Measurements from ENCODE around the gene FKBP1B. TPM values are rescaled to one million over a fixed set of nuclear protein-coding genes. Genes with fewer than 3 reads are reported as not detected.
"Not testable (repeated sequence)": the region's sequence is repeated elsewhere in the genome, so short reads cannot be mapped to it uniquely, and the experiment has no call there.

The FKBP1B gene
- total RNA-seq, 1 experiment from 2014 or later, result 59.7 TPM

GRCh38 chr2:24088821-24089359 lies 39.3 kb downstream of the FKBP1B start:
- no peak overlapping the region for H2BK5ac ChIP-seq (ENCODE audit: insufficient read length, low read length)
- H3K4me1 ChIP-seq (ENCODE audit: insufficient read depth, low read length), result no peaks in the 10 kb centered on the region; the same call in 1 of the 2 replicates
- no peak overlapping the region for H4K8ac ChIP-seq (replicated peaks; ENCODE audit: insufficient read length, low read depth, low read length)
- H3K4ac ChIP-seq (ENCODE audit: low read depth, low read length), result no peak overlapping the region
- peaks cover 0 to 3% of the 10 kb centered on the region in 2 experiments; a peak in 1 of 5 replicates for H3K9me3 Mint-ChIP-seq
- peaks cover 2% of the 10 kb centered on the region for H4K20me1 ChIP-seq (ENCODE audit: control insufficient read depth, insufficient read depth, insufficient read length)
- no peak overlapping the region for H3K56ac ChIP-seq (ENCODE audit: insufficient read length, low read depth, low read length)
- no CpG with 5 or more reads among the region's 2 CpGs for WGBS (ENCODE audit: extremely low coverage, insufficient read length, low lambda C conversion rate)
- no peak overlapping the region for H2BK120ac ChIP-seq (ENCODE audit: low read depth, low read length, poor library complexity, severe bottlenecking)
- no peak overlapping the region for H3K4me3 Mint-ChIP-seq
- H2BK12ac ChIP-seq (ENCODE audit: insufficient read length, low read depth, low read length), result no peak overlapping the region
- no peak overlapping the region for H3T11ph ChIP-seq (ENCODE audit: low read length)
- DNase-seq, result peak; percentile 5
- no peaks in the 10 kb centered on the region for H3K79me1 ChIP-seq (ENCODE audit: insufficient read depth, low read depth, low read length, poor library complexity, severe bottlenecking)
- H3K4me2 ChIP-seq (ENCODE audit: insufficient read depth, insufficient read length, low read length), result no peak overlapping the region
- H3K27me3 Mint-ChIP-seq (ENCODE audit: low read depth), result no peaks in the 10 kb centered on the region
- H3K18ac ChIP-seq (ENCODE audit: insufficient read length, low read depth, low read length), result no peak overlapping the region
- no peak overlapping the region for H2AK5ac ChIP-seq (ENCODE audit: insufficient read length, low read length)
- H3K79me2 ChIP-seq (ENCODE audit: insufficient read depth, low read length), result no peaks in the 10 kb centered on the region
- no peak overlapping the region for H3K9ac ChIP-seq (ENCODE audit: extremely low read depth, insufficient read length, low read length)
- H3K23me2 ChIP-seq (ENCODE audit: insufficient read length, low read depth, low read length, poor library complexity, severe bottlenecking), result peaks cover 9% of the 10 kb centered on the region
- no peak overlapping the region for H2BK20ac ChIP-seq (ENCODE audit: low read depth, low read length, poor library complexity, severe bottlenecking)
- no peaks in the 10 kb centered on the region for H3K9me3 ChIP-seq (ENCODE audit: control insufficient read depth, low read depth, low read length)
- no peak overlapping the region for H4K5ac ChIP-seq (ENCODE audit: insufficient read length, low read depth, low read length)
- H3K4me1 Mint-ChIP-seq, result peaks cover 6% of the 10 kb centered on the region in 2 experiments
- TF ChIP-seq, protein P1, sequence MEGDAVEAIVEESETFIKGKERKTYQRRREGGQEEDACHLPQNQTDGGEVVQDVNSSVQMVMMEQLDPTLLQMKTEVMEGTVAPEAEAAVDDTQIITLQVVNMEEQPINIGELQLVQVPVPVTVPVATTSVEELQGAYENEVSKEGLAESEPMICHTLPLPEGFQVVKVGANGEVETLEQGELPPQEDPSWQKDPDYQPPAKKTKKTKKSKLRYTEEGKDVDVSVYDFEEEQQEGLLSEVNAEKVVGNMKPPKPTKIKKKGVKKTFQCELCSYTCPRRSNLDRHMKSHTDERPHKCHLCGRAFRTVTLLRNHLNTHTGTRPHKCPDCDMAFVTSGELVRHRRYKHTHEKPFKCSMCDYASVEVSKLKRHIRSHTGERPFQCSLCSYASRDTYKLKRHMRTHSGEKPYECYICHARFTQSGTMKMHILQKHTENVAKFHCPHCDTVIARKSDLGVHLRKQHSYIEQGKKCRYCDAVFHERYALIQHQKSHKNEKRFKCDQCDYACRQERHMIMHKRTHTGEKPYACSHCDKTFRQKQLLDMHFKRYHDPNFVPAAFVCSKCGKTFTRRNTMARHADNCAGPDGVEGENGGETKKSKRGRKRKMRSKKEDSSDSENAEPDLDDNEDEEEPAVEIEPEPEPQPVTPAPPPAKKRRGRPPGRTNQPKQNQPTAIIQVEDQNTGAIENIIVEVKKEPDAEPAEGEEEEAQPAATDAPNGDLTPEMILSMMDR (conservative IDR thresholded peaks at IDR 0.05), result no peak
- no peak overlapping the region for H3K27ac ChIP-seq (ENCODE audit: insufficient read length, low read depth, low read length)
- no peak overlapping the region for H2BK15ac ChIP-seq (ENCODE audit: low read depth, low read length)
- H3K27ac Mint-ChIP-seq, result no peak overlapping the region; a peak in 1 of 7 replicates
- no peak overlapping the region for H3K14ac ChIP-seq (ENCODE audit: insufficient read depth, low read length)
- no peak overlapping the region for H2AFZ ChIP-seq (ENCODE audit: low read length)
- H3K23ac ChIP-seq (ENCODE audit: insufficient read length, low read depth, low read length), result no peak overlapping the region
- H4K91ac ChIP-seq (ENCODE audit: insufficient read length, low read depth, low read length), result no peak overlapping the region
- no peaks in the 10 kb centered on the region for H3K27me3 ChIP-seq (ENCODE audit: insufficient read depth, low read length)
- no peaks in the 10 kb centered on the region for H3K36me3 Mint-ChIP-seq (ENCODE audit: insufficient read depth in 1 of 3, low read depth in 3 of 3)

DNA sequence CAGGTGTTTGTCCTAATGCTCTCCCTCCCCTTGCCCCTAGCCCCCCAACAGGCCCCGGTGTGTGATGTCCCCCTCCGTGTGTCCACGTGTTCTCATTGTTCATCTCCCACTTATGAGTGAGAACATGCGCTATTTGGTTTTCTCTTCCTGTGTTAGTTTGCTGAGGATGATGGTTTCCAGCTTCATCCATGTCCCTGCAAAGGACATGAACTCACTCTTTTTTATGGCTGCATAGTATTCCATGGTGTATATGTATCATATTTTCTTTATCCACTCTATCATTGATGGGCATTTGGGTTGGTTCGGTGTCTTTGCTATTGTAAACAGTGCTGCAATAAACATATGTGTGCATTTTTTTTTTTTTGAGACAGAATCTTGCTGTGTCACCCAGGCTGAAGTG lies 43.7 kb downstream of the FKBP1B start:
- H3K18ac ChIP-seq (ENCODE audit: insufficient read length, low read depth, low read length); H3K4me1 ChIP-seq (ENCODE audit: insufficient read depth, low read length); H3K79me1 ChIP-seq (ENCODE audit: insufficient read depth, low read depth, low read length, poor library complexity, severe bottlenecking); H2BK15ac ChIP-seq (ENCODE audit: low read depth, low read length); H3K27me3 Mint-ChIP-seq (ENCODE audit: low read depth); H3K36me3 Mint-ChIP-seq (ENCODE audit: insufficient read depth in 1 of 3, low read depth in 3 of 3); H3K14ac ChIP-seq (ENCODE audit: insufficient read depth, low read length); H3K27me3 ChIP-seq (ENCODE audit: insufficient read depth, low read length); H3K23ac ChIP-seq (ENCODE audit: insufficient read length, low read depth, low read length); H3K27ac Mint-ChIP-seq; H4K91ac ChIP-seq (ENCODE audit: insufficient read length, low read depth, low read length); DNase-seq; H3K27ac ChIP-seq (ENCODE audit: insufficient read length, low read depth, low read length); H3K9ac ChIP-seq (ENCODE audit: extremely low read depth, insufficient read length, low read length); H4K20me1 ChIP-seq (ENCODE audit: control insufficient read depth, insufficient read depth, insufficient read length); H2BK120ac ChIP-seq (ENCODE audit: low read depth, low read length, poor library complexity, severe bottlenecking); H2AFZ ChIP-seq (ENCODE audit: low read length); H2BK20ac ChIP-seq (ENCODE audit: low read depth, low read length, poor library complexity, severe bottlenecking); H3K23me2 ChIP-seq (ENCODE audit: insufficient read length, low read depth, low read length, poor library complexity, severe bottlenecking); H4K5ac ChIP-seq (ENCODE audit: insufficient read length, low read depth, low read length); H3K4ac ChIP-seq (ENCODE audit: low read depth, low read length); H3K4me2 ChIP-seq (ENCODE audit: insufficient read depth, insufficient read length, low read length); H3K9me3 Mint-ChIP-seq; H3K4me1 Mint-ChIP-seq; H4K8ac ChIP-seq (replicated peaks; ENCODE audit: insufficient read length, low read depth, low read length); H3K79me2 ChIP-seq (ENCODE audit: insufficient read depth, low read length); H2AK5ac ChIP-seq (ENCODE audit: insufficient read length, low read length); H2BK12ac ChIP-seq (ENCODE audit: insufficient read length, low read depth, low read length); H3K4me3 Mint-ChIP-seq; H2BK5ac ChIP-seq (ENCODE audit: insufficient read length, low read length); H3T11ph ChIP-seq (ENCODE audit: low read length); H3K56ac ChIP-seq (ENCODE audit: insufficient read length, low read depth, low read length); H3K9me3 ChIP-seq (ENCODE audit: control insufficient read depth, low read depth, low read length): not testable (repeated sequence)
- no CpG with 5 or more reads among the region's 5 CpGs for WGBS (ENCODE audit: extremely low coverage, insufficient read length, low lambda C conversion rate)
